GM18951 (cell line): Measurements from ENCODE around the gene TARM1.

ENCODE experiments used
- POLR2A ChIP-seq: IDR thresholded peaks from 4 replicates; pipeline ENCODE4 v1.6.1; 2011; ENCODE audit warnings: mild to moderate bottlenecking; ENCODE audit not compliant: insufficient read length, insufficient read depth; ENCODE audit errors: extremely low read depth
- in situ Hi-C: fragments of 300-500 bp; cut with MboI; formaldehyde crosslinking; loops from one replicate; pipeline ENCODE4 v1.12.0; 2022; ENCODE audit warnings: low sequenced_read_pairs, mixed read lengths, inconsistent platforms; ENCODE audit not compliant: unreplicated experiment

The TARM1 gene

DNA sequence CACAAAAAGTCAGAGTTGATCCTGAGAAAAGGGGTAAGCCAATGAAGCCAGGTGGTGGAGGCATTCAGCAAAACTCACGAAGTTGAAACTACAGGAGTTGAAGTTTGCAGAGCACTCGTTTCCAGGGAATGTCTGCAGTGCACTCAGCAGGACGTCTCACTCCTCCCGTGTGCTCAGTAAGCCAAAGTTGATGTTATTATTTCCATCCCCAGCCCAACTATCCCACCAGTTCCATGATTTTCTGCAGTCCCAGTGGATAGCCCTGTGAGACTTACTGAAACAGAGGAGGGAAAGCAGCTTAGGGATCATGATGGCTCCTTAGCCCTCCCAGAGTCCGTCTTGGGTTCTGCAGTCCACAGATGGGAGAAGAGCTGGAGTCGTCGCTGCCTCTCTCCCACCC, at the start of gene TARM1:
TARM1 (minus strand) TSS at position 334 of the 400 bp plus-strand sequence; CDS start at position 309, 25 bp downstream.
- in situ Hi-C loops: no loop called here
- no peak for TF ChIP-seq POLR2A

DNA sequence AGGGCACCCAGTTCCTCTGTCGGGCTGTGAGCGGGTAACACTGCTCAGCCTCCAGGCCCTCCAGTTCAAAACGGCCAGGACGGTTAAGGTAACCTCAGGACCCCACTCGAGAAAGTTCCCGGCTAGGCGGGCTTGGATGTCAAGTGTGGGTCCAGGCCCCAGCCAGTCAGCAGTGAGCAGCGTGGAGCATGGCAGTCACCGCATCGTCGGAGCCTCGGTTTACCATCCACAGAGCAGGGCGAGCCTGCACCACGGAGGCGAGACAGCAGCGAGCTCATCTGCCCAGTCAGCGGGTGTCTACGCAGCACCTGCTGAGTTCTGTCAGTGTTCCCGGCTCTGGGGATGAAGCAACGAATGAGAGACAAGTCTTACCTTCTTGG, 48.4 kb upstream of the TARM1 start:
- in situ Hi-C loops: no loop called here
- TF ChIP-seq POLR2A: no peak

DNA sequence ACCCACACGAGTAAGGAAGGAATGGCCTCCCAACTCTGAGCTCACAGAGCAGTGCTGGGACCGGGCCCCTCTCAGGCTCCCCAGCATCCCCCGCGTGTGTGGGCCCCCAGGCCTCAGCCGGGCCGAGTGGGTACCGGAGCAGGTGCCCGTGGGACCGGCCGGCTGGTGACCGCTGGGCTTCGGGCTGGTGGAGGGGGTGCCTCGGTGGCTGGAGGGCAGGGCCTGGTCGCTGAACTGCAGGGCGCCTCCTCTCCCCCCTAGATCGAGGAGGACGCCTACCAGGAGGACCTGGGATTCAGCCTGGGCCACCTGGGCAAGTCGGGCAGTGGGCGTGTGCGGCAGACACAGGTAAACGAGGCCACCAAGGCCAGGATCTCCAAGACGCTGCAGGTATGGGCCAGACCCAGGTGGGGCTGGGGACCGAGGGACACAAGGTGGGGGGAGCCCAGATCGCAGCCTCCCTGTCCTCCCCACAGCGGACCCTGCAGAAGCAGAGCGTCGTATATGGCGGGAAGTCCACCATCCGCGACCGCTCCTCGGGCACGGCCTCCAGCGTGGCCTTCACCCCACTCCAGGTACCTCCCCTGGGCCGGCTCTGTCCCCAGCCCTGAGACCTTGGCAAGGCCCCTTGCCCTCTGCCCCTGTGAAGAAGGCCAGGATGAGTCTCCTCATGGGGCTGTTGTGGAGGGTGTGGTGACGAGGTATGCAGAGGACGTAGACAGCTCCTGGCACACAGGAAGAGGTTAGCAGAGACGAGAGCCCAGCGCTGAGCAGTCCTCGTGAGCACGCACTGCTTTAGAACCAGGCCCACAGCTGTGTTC, 47.8 kb upstream of the TARM1 start:
- in situ Hi-C loops: no loop called here
- no peak for TF ChIP-seq POLR2A

- in situ Hi-C loops: no loop called here
- TF ChIP-seq POLR2A: no peak
These were observed 47.2 kb upstream of the TARM1 start for GRCh38 chr19:54128441-54128725.

- in situ Hi-C loops: no loop called here
These were observed 46.7 kb upstream of the TARM1 start for GRCh38 chr19:54127688-54128440.

GRCh38 chr19:54125713-54126112, 44.5 kb upstream of the TARM1 start:
- in situ Hi-C loops: no loop called here
- TF ChIP-seq POLR2A: no peak

More at GRCh38 chr19:54127688-54128440, 46.7 kb upstream of the TARM1 start:
- TF ChIP-seq POLR2A: no peak

- no peak for TF ChIP-seq POLR2A
- in situ Hi-C loops: no loop called here
These were observed 43.2 kb upstream of the TARM1 start for GRCh38 chr19:54124393-54124792.

DNA sequence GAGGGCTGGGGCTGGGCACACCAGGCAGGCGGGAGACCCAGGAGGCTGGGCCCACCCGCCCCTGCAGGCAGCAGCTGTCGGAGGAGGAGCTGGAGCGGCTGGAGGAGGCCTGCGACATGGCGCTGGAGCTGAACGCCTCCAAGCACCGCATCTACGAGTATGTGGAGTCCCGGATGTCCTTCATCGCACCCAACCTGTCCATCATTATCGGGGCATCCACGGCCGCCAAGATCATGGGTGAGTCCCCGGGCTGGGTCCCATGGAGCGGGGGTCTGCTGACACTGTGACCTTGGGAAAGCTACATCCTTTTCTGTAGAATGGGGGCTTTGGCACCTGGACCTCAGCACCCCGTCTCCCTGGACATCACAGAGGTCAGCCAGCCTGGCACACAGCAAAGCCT, 42.5 kb upstream of the TARM1 start:
- TF ChIP-seq POLR2A: no peak
- in situ Hi-C loops: no loop called here

DNA sequence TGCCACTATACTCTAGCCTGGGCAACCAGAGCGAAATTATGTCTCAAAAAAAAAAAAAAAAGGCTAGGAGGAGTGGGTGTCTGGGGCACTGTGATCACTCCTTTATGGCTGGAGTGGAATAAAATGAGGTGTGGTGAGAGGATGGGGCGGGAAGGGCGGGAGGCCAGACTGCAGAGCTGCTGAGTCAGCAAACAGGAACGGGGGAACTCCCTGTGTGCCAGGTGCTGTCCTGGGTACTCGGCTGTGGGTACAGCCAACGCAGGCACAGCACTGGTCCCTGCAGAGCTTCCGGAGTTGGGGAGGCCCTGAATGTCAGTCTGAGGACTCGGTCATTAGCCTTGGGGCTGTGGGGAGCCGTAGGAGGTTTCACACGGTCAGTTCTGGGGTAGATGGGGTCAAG, 40.1 kb upstream of the TARM1 start:
- TF ChIP-seq POLR2A: no peak
- in situ Hi-C loops: no loop called here

- in situ Hi-C loops: no loop called here
- peak; percentile 64 for TF ChIP-seq POLR2A
These were observed 34.2 kb upstream of the TARM1 start, which contains the start of the genes PRPF31 and TFPT for GRCh38 chr19:54115109-54116063. Gene PRPF31, plus strand, starts transcription at chr19:54115754. Its CDS starts 2,525 bp downstream, at chr19:54118279. Gene TFPT, minus strand, starts transcription at chr19:54115657. Its CDS starts 388 bp downstream, at chr19:54115269.

DNA sequence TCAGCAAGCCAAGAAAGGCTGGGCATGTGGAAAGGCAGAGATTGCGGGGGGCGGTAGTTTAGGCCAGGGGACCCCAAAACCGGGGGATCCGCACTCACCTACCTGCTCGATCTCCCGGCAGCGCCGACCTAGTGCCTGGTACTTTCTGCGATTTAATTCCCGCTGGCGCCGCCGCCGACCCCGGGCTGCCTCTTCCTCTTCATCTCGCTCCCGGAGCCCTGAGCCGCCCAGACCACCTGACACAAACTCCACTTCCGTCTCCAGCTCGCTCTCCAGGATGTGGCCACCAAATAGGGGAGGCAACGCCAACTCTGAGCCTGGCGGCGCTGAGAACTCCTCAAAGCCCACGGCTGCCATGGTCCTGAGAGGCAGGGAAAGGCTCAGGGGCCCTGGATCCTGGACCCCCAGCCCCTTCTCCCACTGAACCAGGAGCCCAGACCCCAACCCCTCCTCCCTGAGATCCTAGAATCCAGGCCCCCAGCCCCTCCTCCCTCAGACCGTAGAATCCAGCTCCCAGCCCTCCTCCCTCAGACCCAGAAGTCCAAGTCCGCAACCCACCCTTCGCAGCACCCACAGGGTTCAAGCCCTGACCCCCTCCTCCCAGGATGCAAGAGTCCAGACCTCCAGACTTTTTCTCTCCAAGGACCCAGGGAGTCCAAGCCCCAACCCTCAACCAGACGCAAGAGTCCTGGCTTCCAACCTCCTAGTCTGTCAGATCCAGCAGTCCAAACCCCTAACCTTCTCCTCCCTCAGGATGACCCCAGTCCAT, 33.4 kb upstream of the TARM1 start:
- TF ChIP-seq POLR2A: peak; percentile 51
- in situ Hi-C loops: no loop called here

DNA sequence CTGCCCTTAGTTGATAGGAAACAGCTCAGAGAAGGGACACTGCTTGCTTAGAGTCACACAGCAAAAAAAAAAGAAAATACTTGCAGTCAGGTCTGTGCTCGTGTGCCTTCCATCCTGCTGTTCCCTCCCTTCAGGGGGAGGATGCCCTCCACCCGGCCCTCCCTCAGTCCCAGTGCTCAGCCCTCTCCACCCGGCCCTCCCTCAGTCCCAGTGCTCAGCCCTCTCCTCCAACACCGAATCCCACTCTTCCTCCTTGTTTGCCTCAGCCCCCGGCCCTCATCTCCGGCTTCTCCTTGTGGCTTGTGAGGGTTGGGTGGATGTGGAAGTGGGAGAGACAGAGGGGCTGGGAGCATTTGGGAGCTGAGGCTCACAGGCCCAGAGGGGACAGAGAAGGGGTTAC, 28.5 kb upstream of the TARM1 start:
- TF ChIP-seq POLR2A: peak; percentile 30
- in situ Hi-C loops: no loop called here

DNA sequence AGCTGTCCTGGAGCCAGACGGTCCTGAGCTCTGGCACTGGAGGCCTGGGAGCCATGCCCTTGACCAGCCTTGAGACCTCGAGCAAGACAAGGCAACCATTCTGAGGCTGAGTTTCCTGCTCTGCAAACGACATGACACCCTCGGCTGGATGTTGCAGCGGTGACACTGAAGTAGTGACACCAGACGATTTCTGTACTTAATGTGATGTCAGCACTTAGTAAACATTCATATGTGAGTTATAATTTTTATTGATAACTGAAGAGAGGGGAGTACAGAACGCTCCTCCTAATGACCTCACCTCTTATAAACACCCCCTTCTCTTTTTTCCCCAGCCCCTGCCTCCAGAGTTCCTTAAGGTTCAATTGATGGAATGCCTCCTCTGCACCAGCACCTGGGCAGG, 27.3 kb upstream of the TARM1 start:
- in situ Hi-C loops: no loop called here

More for the DNA sequence above, 27.3 kb upstream of the TARM1 start:
- no peak for TF ChIP-seq POLR2A
